ENCODE measurements around the gene SMIM43.

Gene SMIM43

DNA sequence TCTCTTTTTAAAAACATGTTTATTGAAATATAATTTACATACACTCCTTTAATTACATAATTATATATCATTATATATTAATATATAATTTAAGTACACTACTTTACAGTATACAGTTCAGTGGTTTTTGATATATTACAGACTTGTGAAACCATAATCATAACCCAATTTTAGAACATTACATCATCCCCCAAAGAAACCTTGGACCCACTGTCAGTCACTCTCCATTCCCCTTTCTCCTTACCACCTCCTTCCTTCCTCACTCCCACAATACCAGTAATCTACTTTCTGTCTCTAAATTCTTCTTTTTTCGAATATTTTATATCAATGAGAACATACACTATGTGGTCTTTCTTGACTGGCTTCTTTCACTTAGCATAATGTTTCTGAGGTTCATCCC lies 18.2 kb upstream of the SMIM43 start:
- TF ChIP-seq, protein P1, sequence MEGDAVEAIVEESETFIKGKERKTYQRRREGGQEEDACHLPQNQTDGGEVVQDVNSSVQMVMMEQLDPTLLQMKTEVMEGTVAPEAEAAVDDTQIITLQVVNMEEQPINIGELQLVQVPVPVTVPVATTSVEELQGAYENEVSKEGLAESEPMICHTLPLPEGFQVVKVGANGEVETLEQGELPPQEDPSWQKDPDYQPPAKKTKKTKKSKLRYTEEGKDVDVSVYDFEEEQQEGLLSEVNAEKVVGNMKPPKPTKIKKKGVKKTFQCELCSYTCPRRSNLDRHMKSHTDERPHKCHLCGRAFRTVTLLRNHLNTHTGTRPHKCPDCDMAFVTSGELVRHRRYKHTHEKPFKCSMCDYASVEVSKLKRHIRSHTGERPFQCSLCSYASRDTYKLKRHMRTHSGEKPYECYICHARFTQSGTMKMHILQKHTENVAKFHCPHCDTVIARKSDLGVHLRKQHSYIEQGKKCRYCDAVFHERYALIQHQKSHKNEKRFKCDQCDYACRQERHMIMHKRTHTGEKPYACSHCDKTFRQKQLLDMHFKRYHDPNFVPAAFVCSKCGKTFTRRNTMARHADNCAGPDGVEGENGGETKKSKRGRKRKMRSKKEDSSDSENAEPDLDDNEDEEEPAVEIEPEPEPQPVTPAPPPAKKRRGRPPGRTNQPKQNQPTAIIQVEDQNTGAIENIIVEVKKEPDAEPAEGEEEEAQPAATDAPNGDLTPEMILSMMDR (IDR thresholded peaks at IDR 0.05; ENCODE audit: insufficient read depth, low read length, poor library complexity, severe bottlenecking), result no peak
- DNase-seq (ENCODE audit: extremely low read depth, insufficient read length), result no peak
- Histone ChIP-seq H3K36me3 (ENCODE audit: control insufficient read depth, insufficient read depth, low read length) (no peaks in the 10 kb centered on the region), H3K4me3 (replicated peaks; ENCODE audit: low read depth, low read length) (no peak overlapping the region), H3K27me3 (replicated peaks; ENCODE audit: control insufficient read depth, insufficient read depth, low read length) (no peaks in the 10 kb centered on the region)

DNA sequence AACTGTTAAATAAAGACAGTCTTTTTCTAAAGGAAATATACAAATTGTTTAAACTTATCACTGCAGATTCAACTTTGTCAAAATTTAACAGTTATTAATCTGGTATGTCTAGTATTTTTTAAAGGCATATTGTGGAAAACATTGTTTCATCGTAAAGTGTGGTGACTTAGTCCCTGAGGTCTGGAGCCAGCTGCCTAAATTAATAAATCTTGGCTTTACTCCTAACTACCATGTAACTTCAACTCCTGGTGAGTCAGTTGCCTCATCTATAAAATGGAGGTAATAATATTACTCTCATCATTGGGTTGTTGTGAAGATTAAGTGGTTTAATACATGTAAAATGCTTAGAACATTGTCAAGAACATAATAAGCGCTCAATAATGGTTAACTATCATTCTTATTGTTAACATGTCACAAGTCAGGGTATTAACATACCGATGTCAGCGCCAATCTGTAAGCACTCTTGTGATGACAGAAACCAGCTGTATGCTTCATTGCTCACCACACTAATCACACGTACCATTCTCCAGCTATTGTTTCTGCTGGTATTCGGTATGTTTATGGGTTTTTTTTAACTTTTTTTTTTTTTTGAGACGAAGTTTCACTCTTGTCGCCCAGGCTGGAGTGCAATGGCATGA lies 14.1 kb upstream of the SMIM43 start:
- no peaks in the 10 kb centered on the region for H3K36me3 ChIP-seq (ENCODE audit: control insufficient read depth, insufficient read depth, low read length)
- TF ChIP-seq, protein P1 (IDR thresholded peaks at IDR 0.05; ENCODE audit: insufficient read depth, low read length, poor library complexity, severe bottlenecking), result no peak
- no peak overlapping the region for H3K4me3 ChIP-seq (replicated peaks; ENCODE audit: low read depth, low read length)
- no peak for DNase-seq (ENCODE audit: extremely low read depth, insufficient read length)
- H3K27me3 ChIP-seq (replicated peaks; ENCODE audit: control insufficient read depth, insufficient read depth, low read length), result no peaks in the 10 kb centered on the region

DNA sequence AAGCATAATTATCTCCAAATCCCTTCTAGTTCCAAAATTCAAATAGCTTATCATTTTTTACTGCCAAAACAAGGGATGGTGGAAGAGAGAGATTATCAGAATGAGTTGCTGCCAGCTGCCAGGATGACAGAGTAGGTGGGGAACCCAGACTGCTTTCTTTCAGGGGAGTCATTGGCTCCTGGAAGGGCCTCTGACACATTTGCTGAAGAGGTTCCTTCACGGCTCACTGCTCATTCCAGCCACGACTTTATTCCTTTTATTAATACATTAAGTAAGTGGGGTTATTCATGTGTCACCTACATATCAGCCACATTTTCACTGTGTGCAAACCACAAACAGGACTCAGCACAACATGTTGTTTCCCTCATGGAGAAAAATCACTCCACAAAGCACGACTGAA lies 12.7 kb upstream of the SMIM43 start:
- no peak for DNase-seq (ENCODE audit: extremely low read depth, insufficient read length)
- no peaks in the 10 kb centered on the region for H3K36me3 ChIP-seq (ENCODE audit: control insufficient read depth, insufficient read depth, low read length)
- H3K27me3 ChIP-seq (replicated peaks; ENCODE audit: control insufficient read depth, insufficient read depth, low read length), result no peaks in the 10 kb centered on the region
- TF ChIP-seq, protein P1 (IDR thresholded peaks at IDR 0.05; ENCODE audit: insufficient read depth, low read length, poor library complexity, severe bottlenecking), result no peak
- no peak overlapping the region for H3K4me3 ChIP-seq (replicated peaks; ENCODE audit: low read depth, low read length)

DNA sequence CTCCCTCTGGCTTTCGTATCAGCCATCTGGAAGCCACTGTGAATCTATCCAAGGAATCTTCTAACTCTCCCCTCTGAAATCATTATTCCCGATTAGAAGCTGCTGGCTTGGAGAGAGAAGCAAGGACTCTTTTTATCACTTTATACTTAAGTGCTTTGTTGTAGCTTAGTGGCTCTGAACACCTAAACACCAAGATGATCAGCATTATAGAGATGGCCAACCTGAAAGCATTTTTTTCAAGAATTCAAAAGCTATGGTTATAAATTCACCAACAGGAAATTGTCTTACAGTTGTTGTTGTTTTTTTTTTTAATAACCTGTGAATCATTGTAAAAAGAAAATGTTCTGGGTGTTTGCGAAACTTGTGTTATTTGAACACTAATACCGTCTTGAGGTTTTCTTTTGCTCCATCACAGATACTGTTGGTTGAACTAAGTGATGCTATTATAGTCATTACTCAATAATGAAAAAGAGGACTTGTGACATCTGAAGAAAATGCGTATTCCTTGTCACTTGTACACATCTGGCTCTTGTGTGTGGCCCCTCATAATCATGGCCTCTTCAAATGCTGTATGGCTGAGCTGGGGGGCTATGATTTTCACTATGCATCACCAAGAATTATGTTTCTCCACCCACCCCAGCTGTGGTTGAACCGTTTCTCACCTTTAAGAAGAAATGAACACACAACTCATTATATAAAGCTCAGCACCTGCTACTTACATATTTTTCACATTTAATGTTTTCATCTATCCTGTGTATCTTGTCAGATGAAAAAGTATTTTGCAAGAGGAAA lies 11.8 kb upstream of the SMIM43 start:
- TF ChIP-seq, protein P1 (IDR thresholded peaks at IDR 0.05; ENCODE audit: insufficient read depth, low read length, poor library complexity, severe bottlenecking), result no peak
- Histone ChIP-seq H3K27me3 (replicated peaks; ENCODE audit: control insufficient read depth, insufficient read depth, low read length) (no peaks in the 10 kb centered on the region), H3K4me3 (replicated peaks; ENCODE audit: low read depth, low read length) (no peak overlapping the region), H3K36me3 (ENCODE audit: control insufficient read depth, insufficient read depth, low read length) (no peaks in the 10 kb centered on the region)
- DNase-seq (ENCODE audit: extremely low read depth, insufficient read length), result no peak

DNA sequence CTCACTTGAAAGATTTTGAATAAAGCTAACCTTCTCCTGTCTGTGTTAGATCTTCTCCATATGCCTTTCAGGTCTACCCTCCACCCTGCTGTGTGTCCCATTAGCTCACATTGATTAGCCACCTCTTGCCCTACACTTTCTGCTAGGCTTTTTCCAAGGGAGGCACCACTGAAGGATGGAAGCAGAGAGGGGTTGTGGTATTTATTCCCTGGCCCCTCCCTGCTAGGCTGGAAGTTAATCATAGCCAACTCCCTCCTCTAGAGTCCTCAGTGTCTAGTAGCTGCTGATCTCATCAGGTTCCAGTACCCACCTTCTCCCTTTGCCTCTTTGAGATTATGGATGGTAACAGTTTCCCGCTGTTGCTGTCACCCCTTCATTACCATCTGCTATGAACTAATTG lies 8.9 kb upstream of the SMIM43 start:
- H3K36me3 ChIP-seq (ENCODE audit: control insufficient read depth, insufficient read depth, low read length), result no peaks in the 10 kb centered on the region
- TF ChIP-seq, protein P1 (IDR thresholded peaks at IDR 0.05; ENCODE audit: insufficient read depth, low read length, poor library complexity, severe bottlenecking), result no peak
- DNase-seq (ENCODE audit: extremely low read depth, insufficient read length), result no peak
- H3K4me3 ChIP-seq (replicated peaks; ENCODE audit: low read depth, low read length), result no peak overlapping the region
- no peaks in the 10 kb centered on the region; the same call in 1 of the 2 replicates for H3K27me3 ChIP-seq (replicated peaks; ENCODE audit: control insufficient read depth, insufficient read depth, low read length)

All from GM06990 (cell line).